PFSK-1 (cell line): ENCODE measurements around the gene OPRD1.

Experiments
- FOXP2 ChIP-seq: optimal IDR thresholded peaks from 2 replicates; pipeline ENCODE3; 2011; ENCODE audit warnings: borderline replicate concordance, control low read depth, inconsistent platforms; ENCODE audit not compliant: insufficient read depth; ENCODE audit errors: extremely low read length, extremely low read depth
- POLR2AphosphoS5 ChIP-seq: IDR thresholded peaks from 2 replicates; pipeline ENCODE4 v1.6.1; 2012; ENCODE audit warnings: low read depth, mild to moderate bottlenecking, control low read depth, low read length, moderate library complexity
- SIN3A ChIP-seq: IDR thresholded peaks from 2 replicates; pipeline ENCODE4 v1.6.1; 2012; ENCODE audit warnings: mild to moderate bottlenecking, low read length, moderate library complexity, borderline replicate concordance; ENCODE audit not compliant: insufficient read depth
- TAF1 ChIP-seq: IDR thresholded peaks from 2 replicates; pipeline ENCODE4 v1.6.1; 2012; ENCODE audit warnings: low read length, control low read depth, borderline replicate concordance; ENCODE audit not compliant: insufficient read depth
- TF ChIP-seq, protein P1 (sequence below), 2 experiments: IDR thresholded peaks; 2 replicates each; pipeline versions ENCODE4 v1.6.1 to v1.8.0; 2011 to 2012; ENCODE audit warnings: low read depth in 2 of 2, low read length in 2 of 2, control low read depth in 1 of 2, inconsistent platforms in 1 of 2, mild to moderate bottlenecking in 1 of 2, moderate library complexity in 1 of 2; ENCODE audit not compliant: insufficient read depth in 1 of 2

OPRD1 gene

DNA sequence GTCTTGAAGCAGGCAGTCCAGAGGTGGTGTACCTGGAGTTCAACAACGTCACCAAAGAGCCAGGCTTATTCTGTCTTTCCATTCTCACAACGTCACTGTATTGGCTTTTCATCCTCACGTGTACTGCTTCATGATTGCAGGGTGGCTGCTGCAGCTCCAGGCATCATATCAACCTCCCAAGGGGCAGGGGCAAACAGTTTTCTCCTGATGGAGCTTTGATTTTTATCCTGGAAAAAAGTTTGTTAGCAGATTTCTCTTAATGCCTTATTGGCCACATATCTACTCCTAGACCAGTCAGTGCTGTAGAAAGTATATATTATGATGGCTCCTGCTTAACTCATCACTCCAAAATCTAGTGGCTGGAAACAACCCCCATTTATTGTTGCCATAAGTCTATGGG lies 8.3 kb upstream of the OPRD1 start:
- TF ChIP-seq FOXP2 (no peak), POLR2AphosphoS5 (no peak), TAF1 (no peak), SIN3A (no peak)
- TF ChIP-seq, protein P1, sequence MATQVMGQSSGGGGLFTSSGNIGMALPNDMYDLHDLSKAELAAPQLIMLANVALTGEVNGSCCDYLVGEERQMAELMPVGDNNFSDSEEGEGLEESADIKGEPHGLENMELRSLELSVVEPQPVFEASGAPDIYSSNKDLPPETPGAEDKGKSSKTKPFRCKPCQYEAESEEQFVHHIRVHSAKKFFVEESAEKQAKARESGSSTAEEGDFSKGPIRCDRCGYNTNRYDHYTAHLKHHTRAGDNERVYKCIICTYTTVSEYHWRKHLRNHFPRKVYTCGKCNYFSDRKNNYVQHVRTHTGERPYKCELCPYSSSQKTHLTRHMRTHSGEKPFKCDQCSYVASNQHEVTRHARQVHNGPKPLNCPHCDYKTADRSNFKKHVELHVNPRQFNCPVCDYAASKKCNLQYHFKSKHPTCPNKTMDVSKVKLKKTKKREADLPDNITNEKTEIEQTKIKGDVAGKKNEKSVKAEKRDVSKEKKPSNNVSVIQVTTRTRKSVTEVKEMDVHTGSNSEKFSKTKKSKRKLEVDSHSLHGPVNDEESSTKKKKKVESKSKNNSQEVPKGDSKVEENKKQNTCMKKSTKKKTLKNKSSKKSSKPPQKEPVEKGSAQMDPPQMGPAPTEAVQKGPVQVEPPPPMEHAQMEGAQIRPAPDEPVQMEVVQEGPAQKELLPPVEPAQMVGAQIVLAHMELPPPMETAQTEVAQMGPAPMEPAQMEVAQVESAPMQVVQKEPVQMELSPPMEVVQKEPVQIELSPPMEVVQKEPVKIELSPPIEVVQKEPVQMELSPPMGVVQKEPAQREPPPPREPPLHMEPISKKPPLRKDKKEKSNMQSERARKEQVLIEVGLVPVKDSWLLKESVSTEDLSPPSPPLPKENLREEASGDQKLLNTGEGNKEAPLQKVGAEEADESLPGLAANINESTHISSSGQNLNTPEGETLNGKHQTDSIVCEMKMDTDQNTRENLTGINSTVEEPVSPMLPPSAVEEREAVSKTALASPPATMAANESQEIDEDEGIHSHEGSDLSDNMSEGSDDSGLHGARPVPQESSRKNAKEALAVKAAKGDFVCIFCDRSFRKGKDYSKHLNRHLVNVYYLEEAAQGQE (IDR thresholded peaks at IDR 0.05; ENCODE audit: insufficient read depth in 1 of 2, low read depth in 2 of 2, low read length in 2 of 2): no peak

DNA sequence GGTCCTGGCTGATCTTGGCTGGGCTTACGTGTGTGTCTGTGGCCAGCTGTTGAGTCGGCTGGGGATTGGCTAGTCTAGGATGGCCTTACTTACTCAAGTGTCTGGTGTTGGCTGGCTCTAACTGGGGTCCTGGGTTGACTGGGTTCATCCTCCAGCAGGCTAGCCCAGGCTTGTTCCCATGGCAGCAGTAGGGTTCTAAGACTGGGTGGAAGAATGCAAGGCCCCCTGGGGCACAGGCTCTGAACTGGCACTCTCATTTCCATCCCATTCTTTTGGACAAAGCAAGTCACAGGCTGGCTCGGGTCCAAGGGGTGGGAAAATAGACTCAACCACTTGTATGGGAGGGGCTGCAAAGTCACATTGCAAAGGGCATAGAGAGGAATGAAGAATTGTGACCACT lies 7.9 kb upstream of the OPRD1 start:
- TF ChIP-seq FOXP2 (no peak), SIN3A (no peak), POLR2AphosphoS5 (no peak), TAF1 (no peak)
- TF ChIP-seq, protein P1 (IDR thresholded peaks at IDR 0.05; ENCODE audit: insufficient read depth in 1 of 2, low read depth in 2 of 2, low read length in 2 of 2): no peak

DNA sequence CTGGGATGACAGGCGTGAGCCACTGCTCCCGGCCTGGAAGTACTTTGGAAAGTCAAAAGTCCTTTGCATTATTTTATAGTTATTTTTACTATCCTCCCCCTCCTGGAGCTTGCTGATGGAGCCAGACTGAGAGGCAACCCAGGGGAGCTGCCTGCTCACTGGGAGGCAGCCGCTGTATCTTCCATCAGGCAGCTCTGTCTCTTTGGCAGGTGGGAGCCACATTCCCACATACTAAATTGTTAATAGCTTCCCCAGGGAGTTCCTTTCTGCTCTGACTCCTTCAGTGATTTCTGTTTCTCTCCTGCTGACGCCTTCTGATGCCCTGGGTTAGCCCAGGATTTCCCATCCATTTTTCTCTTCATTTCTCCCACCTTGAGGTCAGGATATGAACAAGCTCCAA lies 4.9 kb upstream of the OPRD1 start:
- TF ChIP-seq TAF1 (no peak), FOXP2 (no peak), POLR2AphosphoS5 (no peak), SIN3A (no peak)
- TF ChIP-seq, protein P1 (IDR thresholded peaks at IDR 0.05; ENCODE audit: insufficient read depth in 1 of 2, low read depth in 2 of 2, low read length in 2 of 2): no peak

DNA sequence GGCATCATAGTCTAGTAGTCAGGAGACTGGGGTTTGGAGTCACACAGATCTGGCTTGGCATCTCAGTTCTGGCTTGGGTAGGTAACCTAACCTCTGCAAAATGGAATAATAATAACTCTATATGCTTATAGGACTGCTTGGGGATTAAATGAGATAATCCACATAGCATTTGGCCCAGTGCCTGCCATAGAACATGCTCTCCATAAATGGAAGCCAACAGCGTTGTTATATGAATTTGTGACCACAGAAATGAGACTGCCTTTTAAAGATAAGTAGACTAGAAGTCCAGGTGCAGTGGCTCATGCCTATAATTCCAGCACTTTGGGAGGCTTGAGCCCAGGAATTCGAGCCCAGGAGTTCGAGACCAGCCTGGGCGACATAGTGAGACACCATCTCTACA lies 4.0 kb upstream of the OPRD1 start:
- TF ChIP-seq POLR2AphosphoS5 (no peak), FOXP2 (no peak), SIN3A (no peak), TAF1 (no peak)
- TF ChIP-seq, protein P1 (IDR thresholded peaks at IDR 0.05; ENCODE audit: insufficient read depth in 1 of 2, low read depth in 2 of 2, low read length in 2 of 2): no peak

DNA sequence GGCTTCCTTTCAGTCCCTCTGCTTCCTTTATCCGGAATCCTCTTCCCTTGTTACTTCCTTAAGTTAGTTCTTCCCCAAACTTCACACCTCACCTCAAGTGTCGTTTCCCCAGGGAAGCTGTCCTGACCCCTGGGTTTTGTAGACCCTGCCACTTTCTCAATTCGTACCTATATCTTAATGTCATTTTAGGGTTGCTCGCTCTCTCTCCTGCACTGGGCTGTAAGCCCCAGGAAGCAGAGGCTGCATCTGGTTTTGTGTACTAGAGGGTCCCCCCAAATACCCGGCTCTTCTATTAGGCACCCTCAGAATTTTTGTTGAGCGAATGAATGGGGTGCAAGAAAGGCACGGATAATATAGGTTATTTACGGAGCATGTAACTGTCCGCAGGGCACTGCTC lies 603 bp upstream of the OPRD1 start:
- TF ChIP-seq, protein P1 (IDR thresholded peaks at IDR 0.05; ENCODE audit: insufficient read depth in 1 of 2, low read depth in 2 of 2, low read length in 2 of 2): no peak
- TF ChIP-seq TAF1 (no peak), SIN3A (no peak), FOXP2 (no peak), POLR2AphosphoS5 (no peak)
